Esophagus (tissue), 2 donors: ENCODE data around the gene KRT72. TPM values are rescaled to one million over a fixed set of nuclear protein-coding genes. Genes with fewer than 3 reads are reported as not detected.

ENCODE experiments used
- H3K27ac ChIP-seq, 2 donors: one replicate each; pipeline ENCODE4 v1.5.1; 2013; ENCODE audit warnings: low read depth in 2 of 2, mild to moderate bottlenecking in 2 of 2, inconsistent platforms in 1 of 2, low read length in 1 of 2, moderate library complexity in 1 of 2
- H3K27me3 ChIP-seq, 2 donors: one replicate each; pipeline ENCODE4 v1.6.1; 2013; ENCODE audit warnings: low read length in 2 of 2, control low read depth in 1 of 2, mild to moderate bottlenecking in 1 of 2; ENCODE audit not compliant: insufficient read depth in 2 of 2, control insufficient read depth in 1 of 2
- H3K36me3 ChIP-seq, 2 donors: one replicate each; pipeline ENCODE4 v1.6.1; 2013; ENCODE audit warnings: low read length in 1 of 2; ENCODE audit not compliant: control insufficient read depth in 2 of 2, insufficient read depth in 2 of 2
- H3K4me1 ChIP-seq, 2 donors: one replicate each; pipeline ENCODE4 v1.6.1; 2013; ENCODE audit warnings: low read length in 1 of 2; ENCODE audit not compliant: control insufficient read depth in 2 of 2, insufficient read depth in 2 of 2
- H3K4me3 ChIP-seq, 2 donors: one replicate each; pipeline ENCODE4 v1.5.1; 2013; ENCODE audit warnings: low read length in 2 of 2, mild to moderate bottlenecking in 2 of 2, low read depth in 1 of 2, moderate library complexity in 1 of 2
- H3K9me3 ChIP-seq, 2 donors: one replicate each; pipeline ENCODE4 v1.6.1; 2013; ENCODE audit warnings: mild to moderate bottlenecking in 2 of 2, low read depth in 1 of 2, low read length in 1 of 2, moderate library complexity in 1 of 2; ENCODE audit not compliant: control insufficient read depth in 2 of 2, insufficient read depth in 1 of 2
- WGBS, 2 donors: extraction: QIAGEN DNeasy Blood & Tissue Kit; methylation state at CpG; one replicate each; pipeline ENCODE4 v1.1.7; 2013; 5-methylcytosine and 5-hydroxymethylcytosine counted together
- polyA plus RNA-seq, 2 donors: library from polyadenylated mRNA; stranded (reverse); fragments of 200-250 nt; gene quantifications; one replicate each; pipeline ENCODE4 v1.2.3, GENCODE V29; 2013
- donor health status: healthy with polysubstance abuse.
- donor health status: Bipolar disorder and iron deficiency.

The KRT72 gene
- polyA plus RNA-seq, 2 donors: not detected

DNA sequence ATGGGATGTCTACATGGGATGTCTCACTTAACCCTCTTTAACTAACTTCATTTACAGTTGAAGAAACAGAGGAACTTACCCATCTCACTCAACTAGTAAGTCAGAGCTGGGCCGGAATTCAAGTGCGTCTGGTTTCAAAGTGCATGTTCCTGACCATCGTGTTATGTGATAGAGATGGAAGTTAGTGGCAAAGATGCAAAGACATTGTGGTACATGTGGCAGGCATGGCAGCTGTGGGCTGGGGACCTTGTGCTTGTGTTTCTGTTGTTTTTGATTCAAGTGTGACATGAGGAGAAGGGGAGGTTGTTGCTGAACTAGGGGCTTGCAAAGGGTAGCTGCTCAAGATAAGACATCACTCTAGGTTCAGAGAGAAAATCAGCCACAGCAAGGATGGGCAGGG is 25.3 kb downstream of the KRT72 start:
- H3K4me1 ChIP-seq: peaks cover 2 to 11% of the 10 kb centered on the region in 2 donors
- H3K4me3 ChIP-seq: no peak overlapping the region
- 84 to 94% methylated on average over 3 of the region's 3 CpGs for WGBS, 2 donors
- H3K27me3 ChIP-seq: no peaks in the 10 kb centered on the region
- no peak overlapping the region for H3K27ac ChIP-seq
- no peaks in the 10 kb centered on the region for H3K36me3 ChIP-seq
- no peaks in the 10 kb centered on the region for H3K9me3 ChIP-seq

DNA sequence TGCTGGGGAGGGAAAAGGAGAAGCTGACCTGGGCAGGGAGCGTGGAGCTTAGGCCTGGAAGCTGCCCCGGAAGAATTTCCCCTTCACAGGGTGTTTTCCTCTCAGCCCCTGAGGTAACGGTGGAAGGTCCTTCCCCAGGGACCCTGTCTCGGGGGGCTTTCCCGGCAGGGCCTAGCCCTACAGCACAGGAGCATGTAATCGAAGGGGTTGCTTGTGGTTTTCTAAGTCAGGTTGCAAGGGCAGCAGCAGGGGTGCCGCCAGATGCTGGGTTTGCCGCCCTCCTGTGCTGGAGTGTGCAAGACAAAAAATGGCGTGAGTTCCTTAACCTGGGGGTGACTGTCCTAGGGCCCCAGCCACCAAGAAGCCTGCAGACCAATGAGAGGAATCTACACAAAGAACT is 26.0 kb downstream of the KRT72 start:
- 89 to 91% methylated on average over 9 of the region's 9 CpGs for WGBS, 2 donors
- no peaks in the 10 kb centered on the region for H3K9me3 ChIP-seq

DNA sequence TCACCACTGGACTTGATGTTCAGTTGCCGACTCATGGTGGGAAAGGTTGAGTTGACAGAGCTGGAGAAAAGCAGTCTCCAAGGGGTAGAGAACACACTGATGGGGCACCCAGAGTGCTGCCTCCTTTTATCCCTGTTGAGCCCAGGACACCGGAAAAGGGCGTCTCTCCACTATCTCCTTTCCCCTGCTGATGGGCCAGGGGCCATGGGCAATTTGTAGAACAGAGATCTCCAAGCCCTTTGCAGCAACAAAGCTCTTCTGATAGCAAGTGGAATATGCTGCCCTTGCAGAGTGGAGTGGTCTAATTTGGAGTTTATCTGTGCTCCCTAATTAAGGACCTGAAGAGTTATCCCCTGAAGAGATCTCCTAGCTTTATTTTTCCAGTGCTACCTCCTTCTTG is 27.5 kb downstream of the KRT72 start, which contains the start of gene KRT74:
TSS of gene KRT74 (minus strand) at position 101 of the 400 bp plus-strand sequence. CDS start at position 35, 66 bp downstream.
- Histone ChIP-seq H3K36me3 (no peaks in the 10 kb centered on the region), H3K27ac (no peak within 1 kb of the TSS), H3K4me3 (no peak within 1 kb of the TSS), H3K9me3 (no peaks in the 10 kb centered on the region), H3K4me1 (no peaks in the 10 kb centered on the region), H3K27me3 (no peaks in the 10 kb centered on the region)
- 84 to 89% methylated on average over 3 of the region's 3 CpGs for WGBS, 2 donors

More for the DNA sequence above, 26.0 kb downstream of the KRT72 start:
- H3K36me3 ChIP-seq: no peaks in the 10 kb centered on the region
- no peak overlapping the region for H3K27ac ChIP-seq
- no peak overlapping the region for H3K4me3 ChIP-seq
- H3K27me3 ChIP-seq: no peaks in the 10 kb centered on the region
- H3K4me1 ChIP-seq: peaks cover 2 to 7% of the 10 kb centered on the region in 2 donors

DNA sequence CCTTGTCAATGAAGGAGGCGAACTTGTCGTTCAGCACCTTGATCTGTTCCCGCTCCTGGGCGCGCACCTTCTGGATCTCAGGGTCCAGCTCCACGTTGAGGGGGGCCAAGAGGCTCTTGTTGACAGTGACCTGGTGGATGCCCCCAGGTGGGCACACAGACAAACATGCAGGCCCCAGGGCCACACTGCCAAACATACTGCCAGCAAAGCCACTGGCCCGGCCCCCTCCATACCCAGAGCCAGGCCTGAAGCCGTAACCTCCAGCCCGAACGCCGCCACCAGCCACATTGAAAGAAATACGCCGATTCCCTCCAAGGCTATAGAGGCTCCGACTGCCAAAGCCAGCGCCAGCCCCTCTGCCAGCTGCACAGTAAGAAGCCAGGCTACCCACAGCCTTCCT is 28.0 kb downstream of the KRT72 start:
- Histone ChIP-seq H3K36me3 (no peaks in the 10 kb centered on the region), H3K27ac (no peak overlapping the region), H3K27me3 (no peaks in the 10 kb centered on the region), H3K9me3 (no peaks in the 10 kb centered on the region), H3K4me3 (no peak overlapping the region), H3K4me1 (no peaks in the 10 kb centered on the region)
- WGBS, 2 donors: 89 to 93% methylated on average over 15 of the region's 15 CpGs

DNA sequence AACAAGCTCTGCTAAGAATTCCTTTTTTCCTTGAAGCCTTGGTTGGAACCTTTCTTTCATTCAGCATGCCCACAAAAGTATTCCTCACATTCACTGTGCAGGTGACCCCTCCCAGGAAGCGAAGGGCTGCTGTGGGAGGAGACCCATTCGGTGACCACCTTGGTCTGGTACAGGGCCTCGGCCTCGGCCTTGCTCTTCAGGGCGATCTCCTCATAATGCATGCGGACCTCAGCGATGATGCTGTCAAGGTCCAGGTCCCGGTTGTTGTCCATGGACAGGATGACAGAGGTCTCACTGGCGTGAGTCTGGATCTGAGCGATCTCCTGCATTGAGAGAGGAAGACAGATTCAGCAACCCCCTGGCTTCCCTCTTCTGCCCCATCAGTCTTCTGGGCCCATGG is 30.8 kb downstream of the KRT72 start:
- Histone ChIP-seq H3K4me1 (peaks cover 0 to 1% of the 10 kb centered on the region in 2 donors), H3K4me3 (no peak overlapping the region), H3K27me3 (no peaks in the 10 kb centered on the region), H3K36me3 (no peaks in the 10 kb centered on the region), H3K9me3 (no peaks in the 10 kb centered on the region), H3K27ac (no peak overlapping the region)
- 95 to 96% methylated on average over 10 of the region's 10 CpGs for WGBS, 2 donors

- Histone ChIP-seq H3K9me3 (no peaks in the 10 kb centered on the region), H3K4me3 (no peak overlapping the region), H3K36me3 (no peaks in the 10 kb centered on the region), H3K27me3 (no peaks in the 10 kb centered on the region), H3K4me1 (peaks cover 0 to 1% of the 10 kb centered on the region in 2 donors), H3K27ac (no peak overlapping the region)
- WGBS, 2 donors: 92 to 93% methylated on average over 12 of the region's 12 CpGs
These were observed 33.2 kb downstream of the KRT72 start for GRCh38 chr12:52568111-52568510.

DNA sequence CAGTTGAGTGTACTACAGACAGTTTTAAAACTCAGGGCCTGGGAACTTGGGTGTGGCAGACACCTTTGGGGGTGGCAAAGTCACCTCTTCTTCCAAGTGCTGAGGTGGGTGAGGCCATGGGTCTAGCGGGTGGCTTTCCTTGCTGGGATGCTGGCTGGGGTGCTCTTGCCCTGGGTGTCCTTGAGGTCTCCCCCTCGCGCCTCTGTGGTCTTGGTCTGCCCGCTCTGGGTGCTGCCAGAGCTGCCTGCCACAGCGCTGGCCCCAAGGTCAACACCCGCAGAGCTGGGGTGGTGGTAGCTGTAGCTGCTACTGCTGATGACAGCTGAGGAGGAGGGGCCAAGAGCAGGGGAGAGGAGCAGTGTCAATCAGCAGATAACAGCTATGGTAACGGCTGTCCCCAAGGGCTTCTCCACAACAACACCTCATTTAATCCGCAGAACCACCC is 34.4 kb downstream of the KRT72 start:
- H3K4me1 ChIP-seq: peaks cover 0 to 1% of the 10 kb centered on the region in 2 donors
- no peak overlapping the region for H3K4me3 ChIP-seq
- no peaks in the 10 kb centered on the region for H3K9me3 ChIP-seq
- H3K27ac ChIP-seq: no peak overlapping the region
- no peaks in the 10 kb centered on the region for H3K27me3 ChIP-seq
- 64 to 80% methylated on average over 8 of the region's 8 CpGs for WGBS, 2 donors
- no peaks in the 10 kb centered on the region for H3K36me3 ChIP-seq

GRCh38 chr12:52564582-52564981 is 36.7 kb downstream of the KRT72 start:
- Histone ChIP-seq H3K4me3 (no peak overlapping the region), H3K4me1 (peaks cover 0 to 1% of the 10 kb centered on the region in 2 donors), H3K27me3 (no peaks in the 10 kb centered on the region), H3K36me3 (no peaks in the 10 kb centered on the region), H3K9me3 (no peaks in the 10 kb centered on the region), H3K27ac (no peak overlapping the region)
- 70 to 71% methylated on average over 1 of the region's 1 CpG for WGBS, 2 donors

DNA sequence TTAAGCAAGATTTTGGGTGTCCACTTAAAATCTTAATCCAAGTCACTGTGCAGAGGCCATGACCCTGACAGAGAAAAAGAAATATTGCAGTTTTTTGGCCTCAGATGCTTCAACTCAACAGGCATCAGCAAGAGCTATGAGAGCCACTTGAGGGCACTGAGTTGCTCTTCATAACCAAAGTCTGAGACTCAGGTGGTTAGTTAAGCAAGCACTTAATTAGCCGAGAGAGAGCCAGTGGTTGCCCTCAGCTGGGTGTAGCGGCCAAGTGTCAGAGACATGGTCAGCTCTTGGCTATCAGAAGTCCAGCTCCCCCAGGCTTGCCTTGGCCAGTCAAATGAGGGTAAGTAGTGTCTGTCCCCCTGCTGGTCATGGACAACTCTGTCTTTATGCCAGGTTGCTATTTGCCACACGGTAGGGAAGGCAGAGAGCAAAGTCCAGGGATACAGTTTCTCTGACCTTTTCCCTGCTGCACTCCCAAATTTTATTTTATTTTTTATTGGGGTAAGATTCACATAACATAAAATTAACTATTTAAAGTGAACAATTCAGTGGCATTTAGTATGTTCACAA is 39.3 kb downstream of the KRT72 start:
- H3K4me3 ChIP-seq: no peak overlapping the region
- no peaks in the 10 kb centered on the region for H3K27me3 ChIP-seq
- H3K36me3 ChIP-seq: no peaks in the 10 kb centered on the region
- peaks cover 0 to 1% of the 10 kb centered on the region in 2 donors for H3K4me1 ChIP-seq
- WGBS, 2 donors: 82 to 83% methylated on average over 3 of the region's 3 CpGs
- H3K9me3 ChIP-seq: no peaks in the 10 kb centered on the region
- H3K27ac ChIP-seq: no peak overlapping the region

DNA sequence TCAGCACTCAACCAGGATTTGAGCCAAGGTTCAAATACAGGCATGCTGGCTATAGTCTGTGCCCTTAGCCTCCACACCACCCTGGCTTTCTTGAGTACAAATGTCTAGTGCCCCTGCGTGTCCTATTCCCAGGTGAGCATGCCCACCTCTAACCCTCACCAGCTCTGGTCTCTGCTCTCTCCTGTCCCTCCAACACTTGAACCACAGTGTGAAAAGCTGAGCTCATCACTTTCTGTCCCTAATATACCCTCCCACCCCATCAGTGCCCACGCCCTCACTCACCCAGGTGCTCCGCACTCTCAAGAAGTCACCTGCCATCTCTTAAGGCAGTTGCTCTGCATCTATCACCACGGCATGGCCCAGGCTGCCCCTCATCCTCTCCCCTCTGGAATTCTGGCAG is 41.3 kb downstream of the KRT72 start:
- no peaks in the 10 kb centered on the region for H3K27me3 ChIP-seq
- 80 to 83% methylated on average over 4 of the region's 4 CpGs for WGBS, 2 donors
- H3K9me3 ChIP-seq: no peaks in the 10 kb centered on the region
- no peaks in the 10 kb centered on the region for H3K36me3 ChIP-seq
- no peak overlapping the region for H3K4me3 ChIP-seq
- H3K4me1 ChIP-seq: no peaks in the 10 kb centered on the region
- H3K27ac ChIP-seq: no peak overlapping the region
